ENCODE data around the gene RAP1GDS1. TPM values are rescaled to one million over a fixed set of nuclear protein-coding genes. Genes with fewer than 3 reads are reported as not detected.

Gene RAP1GDS1
- polyA plus RNA-seq, 4 donors: 11.3 to 22.8 (median 20.1) TPM

DNA sequence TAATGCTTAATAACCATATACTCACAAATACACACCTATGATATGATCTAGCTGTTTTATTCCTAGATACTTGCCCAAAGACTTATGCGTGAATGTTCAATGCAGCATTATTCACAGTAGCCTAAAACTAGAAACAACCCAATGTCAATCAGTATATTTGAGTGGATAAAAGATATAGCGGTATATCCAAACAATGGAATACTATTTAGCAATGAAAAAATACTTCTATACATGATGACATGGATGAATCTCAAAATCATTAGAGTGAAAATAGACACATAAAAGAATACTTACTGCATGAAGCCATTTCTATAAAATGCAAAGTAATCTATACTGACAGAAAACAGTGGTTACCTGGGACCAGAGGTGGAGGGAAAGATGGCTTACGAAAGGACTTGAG, 108.1 kb downstream of the RAP1GDS1 start:
- DNase-seq (no peak), FAIRE-seq (no peak)
- peaks cover 0 to 24% of the 10 kb centered on the region in 2 donors for H3K9me3 ChIP-seq (ENCODE audit: control insufficient read depth in 2 of 2, insufficient read depth in 1 of 2, low read depth in 1 of 2, low read length in 1 of 2)
- no peak overlapping the region for H3K27ac ChIP-seq (ENCODE audit: low read depth in 1 of 3, low read length in 2 of 3)
- H3K27me3 ChIP-seq (ENCODE audit: control insufficient read depth in 3 of 3, insufficient read depth in 3 of 3, low read length in 3 of 3): no peaks in the 10 kb centered on the region
- 96 to 99% (median 97%) methylated on average over 3 of the region's 3 CpGs for WGBS, 3 donors
- peaks cover 0 to 25% (median 2%) of the 10 kb centered on the region in 3 donors for H3K36me3 ChIP-seq (ENCODE audit: control insufficient read depth in 3 of 3, insufficient read depth in 2 of 3, low read depth in 1 of 3, low read length in 3 of 3)
- H3K4me1 ChIP-seq (ENCODE audit: control insufficient read depth in 3 of 3, insufficient read depth in 2 of 3, low read depth in 1 of 3, low read length in 2 of 3): no peaks in the 10 kb centered on the region
- H3K4me3 ChIP-seq (ENCODE audit: low read depth in 1 of 3, low read length in 3 of 3): no peak overlapping the region

DNA sequence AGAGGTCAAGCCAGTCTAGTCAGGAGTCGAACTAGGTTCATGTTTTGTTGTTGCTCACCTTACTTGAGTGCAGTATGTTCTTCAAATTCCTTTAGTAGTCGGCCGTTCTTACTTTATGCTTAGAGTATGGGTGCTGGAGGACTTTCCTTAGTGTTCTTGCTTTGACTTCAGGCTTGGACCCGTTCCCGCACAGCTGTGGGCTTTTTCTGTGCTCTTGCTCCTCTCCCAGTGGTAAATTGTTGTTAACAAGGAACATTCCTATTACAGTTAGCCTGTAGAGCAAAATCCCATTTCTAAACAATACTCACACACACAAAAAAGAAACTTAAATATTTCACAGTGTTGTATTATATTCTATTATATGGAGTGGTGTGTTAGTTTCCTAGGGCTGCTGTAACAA, 113.5 kb downstream of the RAP1GDS1 start:
- peaks cover 0 to 13% (median 0%) of the 10 kb centered on the region in 3 donors for H3K36me3 ChIP-seq (ENCODE audit: control insufficient read depth in 3 of 3, insufficient read depth in 2 of 3, low read depth in 1 of 3, low read length in 3 of 3)
- DNase-seq: no peak
- H3K27me3 ChIP-seq (ENCODE audit: control insufficient read depth in 3 of 3, insufficient read depth in 3 of 3, low read length in 3 of 3): no peaks in the 10 kb centered on the region
- no peak overlapping the region for H3K4me3 ChIP-seq (ENCODE audit: low read depth in 1 of 3, low read length in 3 of 3)
- no peaks in the 10 kb centered on the region for H3K4me1 ChIP-seq (ENCODE audit: control insufficient read depth in 3 of 3, insufficient read depth in 2 of 3, low read depth in 1 of 3, low read length in 2 of 3)
- H3K27ac ChIP-seq (ENCODE audit: low read depth in 1 of 3, low read length in 2 of 3): no peak overlapping the region
- no peaks in the 10 kb centered on the region for H3K9me3 ChIP-seq (ENCODE audit: control insufficient read depth in 2 of 2, insufficient read depth in 1 of 2, low read depth in 1 of 2, low read length in 1 of 2)
- no peak for FAIRE-seq
- 82 to 94% (median 87%) methylated on average over 5 of the region's 5 CpGs for WGBS, 3 donors

DNA sequence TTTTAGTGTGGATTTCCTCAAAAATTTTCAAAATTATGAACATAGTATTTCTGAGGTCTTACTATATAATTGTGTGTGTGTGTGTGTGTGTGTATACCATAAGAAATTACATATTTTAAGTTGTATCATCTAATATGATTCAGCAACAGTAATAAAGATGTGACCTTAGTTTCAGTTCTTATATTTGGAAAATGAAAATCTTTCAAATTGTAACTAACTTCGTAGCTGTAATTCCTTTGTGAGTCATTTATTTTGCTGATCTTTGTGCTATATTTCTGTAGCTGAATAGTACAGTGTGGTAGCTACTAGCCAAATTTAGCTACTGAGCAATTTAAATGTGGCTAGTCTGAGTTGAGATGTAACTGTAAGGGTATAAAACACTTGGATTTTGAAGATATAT, 116.4 kb downstream of the RAP1GDS1 start:
- FAIRE-seq (no peak), DNase-seq (no peak)
- H3K9me3 ChIP-seq (ENCODE audit: control insufficient read depth in 2 of 2, insufficient read depth in 1 of 2, low read depth in 1 of 2, low read length in 1 of 2): no peaks in the 10 kb centered on the region
- H3K36me3 ChIP-seq (ENCODE audit: control insufficient read depth in 3 of 3, insufficient read depth in 2 of 3, low read depth in 1 of 3, low read length in 3 of 3): peaks cover 0 to 2% (median 0%) of the 10 kb centered on the region in 3 donors
- 29 to 34% (median 33%) methylated on average over 1 of the region's 1 CpG for WGBS, 3 donors
- no peak overlapping the region for H3K27ac ChIP-seq (ENCODE audit: low read depth in 1 of 3, low read length in 2 of 3)
- no peak overlapping the region for H3K4me3 ChIP-seq (ENCODE audit: low read depth in 1 of 3, low read length in 3 of 3)
- peaks cover 0 to 2% (median 0%) of the 10 kb centered on the region in 3 donors for H3K4me1 ChIP-seq (ENCODE audit: control insufficient read depth in 3 of 3, insufficient read depth in 2 of 3, low read depth in 1 of 3, low read length in 2 of 3)
- no peaks in the 10 kb centered on the region for H3K27me3 ChIP-seq (ENCODE audit: control insufficient read depth in 3 of 3, insufficient read depth in 3 of 3, low read length in 3 of 3)

DNA sequence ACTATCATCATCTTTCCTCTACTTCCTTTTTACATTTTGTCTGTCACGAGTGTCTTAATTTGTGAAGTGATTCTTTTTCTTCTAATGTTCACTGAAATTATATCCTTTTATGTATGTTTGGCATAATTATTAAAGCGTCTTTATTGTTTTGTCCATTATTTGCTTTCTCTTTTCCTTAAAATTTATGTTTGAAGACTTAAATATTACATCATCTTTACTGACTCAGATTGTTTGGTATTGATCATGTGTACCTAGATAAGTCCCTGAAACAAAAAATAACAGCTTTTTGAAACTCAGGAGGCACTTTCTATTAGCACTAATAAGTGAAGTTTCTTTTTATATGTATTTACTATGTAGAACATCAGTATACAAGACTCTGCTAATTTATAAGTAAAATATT, 120.1 kb downstream of the RAP1GDS1 start:
- FAIRE-seq: no peak
- Histone ChIP-seq H3K27me3 (ENCODE audit: control insufficient read depth in 3 of 3, insufficient read depth in 3 of 3, low read length in 3 of 3) (no peaks in the 10 kb centered on the region), H3K4me1 (ENCODE audit: control insufficient read depth in 3 of 3, insufficient read depth in 2 of 3, low read depth in 1 of 3, low read length in 2 of 3) (peaks cover 0 to 2% (median 0%) of the 10 kb centered on the region in 3 donors), H3K27ac (ENCODE audit: low read depth in 1 of 3, low read length in 2 of 3) (no peak overlapping the region), H3K4me3 (ENCODE audit: low read depth in 1 of 3, low read length in 3 of 3) (no peak overlapping the region), H3K9me3 (ENCODE audit: control insufficient read depth in 2 of 2, insufficient read depth in 1 of 2, low read depth in 1 of 2, low read length in 1 of 2) (no peaks in the 10 kb centered on the region), H3K36me3 (ENCODE audit: control insufficient read depth in 3 of 3, insufficient read depth in 2 of 3, low read depth in 1 of 3, low read length in 3 of 3) (no peaks in the 10 kb centered on the region)
- WGBS, 3 donors: 92 to 97% (median 96%) methylated on average over 2 of the region's 2 CpGs
- DNase-seq: no peak

DNA sequence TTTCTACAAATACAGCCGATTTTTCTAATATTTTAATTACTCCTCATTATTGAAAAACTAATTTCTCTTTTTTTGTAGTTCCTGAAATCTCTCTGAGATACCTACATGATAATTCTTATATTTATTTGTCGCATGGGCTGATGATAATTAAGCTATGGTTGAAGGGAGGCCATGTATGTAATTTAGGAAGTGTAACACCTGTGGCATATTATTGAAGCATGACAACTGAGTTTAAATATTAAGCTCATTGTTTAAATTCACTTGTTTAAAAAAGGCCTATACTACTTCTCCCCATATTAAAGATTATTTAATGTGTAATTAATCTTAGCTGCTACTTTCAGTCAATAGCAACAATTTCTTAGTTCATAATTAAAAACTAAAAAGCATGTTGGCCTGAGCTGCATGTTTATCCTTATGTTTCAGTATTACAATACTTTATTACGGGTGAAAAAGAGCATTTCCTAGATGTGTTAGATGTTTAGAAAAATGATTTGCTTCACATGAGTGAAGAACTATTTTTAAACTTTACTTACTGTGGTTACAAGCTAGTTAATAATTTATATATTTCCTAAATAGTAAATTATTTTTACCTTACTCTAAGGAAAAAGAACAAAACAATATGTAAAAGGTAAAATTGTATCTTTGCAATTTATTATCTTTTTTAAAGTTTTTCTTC, 122.4 kb downstream of the RAP1GDS1 start:
- H3K36me3 ChIP-seq (ENCODE audit: control insufficient read depth in 3 of 3, insufficient read depth in 2 of 3, low read depth in 1 of 3, low read length in 3 of 3): no peaks in the 10 kb centered on the region
- 84 to 92% (median 90%) methylated on average over 3 of the region's 3 CpGs for WGBS, 3 donors
- no peaks in the 10 kb centered on the region for H3K9me3 ChIP-seq (ENCODE audit: control insufficient read depth in 2 of 2, insufficient read depth in 1 of 2, low read depth in 1 of 2, low read length in 1 of 2)
- DNase-seq (no peak), FAIRE-seq (peak; percentile 70)
- no peak overlapping the region for H3K4me3 ChIP-seq (ENCODE audit: low read depth in 1 of 3, low read length in 3 of 3)
- H3K4me1 ChIP-seq (ENCODE audit: control insufficient read depth in 3 of 3, insufficient read depth in 2 of 3, low read depth in 1 of 3, low read length in 2 of 3): peaks cover 0 to 2% (median 0%) of the 10 kb centered on the region in 3 donors
- H3K27me3 ChIP-seq (ENCODE audit: control insufficient read depth in 3 of 3, insufficient read depth in 3 of 3, low read length in 3 of 3): no peaks in the 10 kb centered on the region
- no peak overlapping the region for H3K27ac ChIP-seq (ENCODE audit: low read depth in 1 of 3, low read length in 2 of 3)

DNA sequence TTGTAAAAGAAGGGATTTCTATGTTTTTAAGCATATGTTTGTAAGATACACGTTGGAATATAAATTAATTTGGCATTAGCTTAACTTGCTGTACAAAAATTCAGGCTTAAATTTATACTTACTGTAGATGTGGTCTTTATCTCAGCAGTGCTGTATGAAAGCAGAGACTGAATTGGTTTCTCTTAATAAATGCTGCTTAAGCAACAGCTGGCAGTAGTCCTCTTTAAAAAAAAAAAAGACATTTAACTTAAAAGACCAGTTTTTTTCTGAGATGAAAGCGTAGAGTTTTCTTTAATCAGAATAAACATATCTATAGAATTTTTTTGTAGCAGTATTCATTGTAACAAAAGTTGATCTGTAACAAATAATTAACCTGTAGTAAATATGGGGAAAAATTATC, 124.6 kb downstream of the RAP1GDS1 start:
- no peak for FAIRE-seq
- WGBS, 3 donors: 85 to 95% (median 88%) methylated on average over 2 of the region's 2 CpGs

DNA sequence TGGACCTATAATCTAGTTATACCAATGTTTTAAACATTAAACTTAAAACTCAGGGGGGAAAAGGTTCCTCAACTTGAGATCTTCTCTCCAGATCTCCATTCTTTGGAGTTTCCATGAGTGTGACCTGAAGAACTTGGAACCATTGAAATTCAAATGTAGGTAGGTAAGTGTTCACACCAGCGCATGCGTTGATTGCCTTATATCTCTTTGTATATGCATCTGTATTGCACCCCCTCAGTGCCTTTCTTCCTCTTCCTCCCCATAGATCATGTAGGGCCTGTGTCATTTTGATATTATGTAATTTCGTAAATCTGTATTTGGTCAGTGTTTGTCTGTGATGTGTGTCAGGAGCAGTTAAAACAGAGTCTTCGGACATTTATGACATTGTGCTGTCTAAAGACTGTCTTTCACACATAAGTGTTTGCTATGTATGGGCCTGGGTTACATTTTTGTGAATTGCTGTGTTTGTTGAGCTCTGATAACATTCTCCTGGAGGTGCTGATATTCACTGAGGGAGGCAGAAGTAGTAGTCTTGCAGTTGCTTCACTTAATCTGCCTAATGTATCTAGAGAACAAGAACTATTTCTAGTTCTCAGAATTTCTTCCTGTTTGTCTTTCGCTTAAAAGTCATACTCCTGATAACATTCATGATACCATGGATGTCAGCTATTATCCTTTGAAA, 126.3 kb downstream of the RAP1GDS1 start:
- H3K4me3 ChIP-seq (ENCODE audit: low read depth in 1 of 3, low read length in 3 of 3): no peak overlapping the region
- H3K27ac ChIP-seq (ENCODE audit: low read depth in 1 of 3, low read length in 2 of 3): no peak overlapping the region
- H3K27me3 ChIP-seq (ENCODE audit: control insufficient read depth in 3 of 3, insufficient read depth in 3 of 3, low read length in 3 of 3): no peaks in the 10 kb centered on the region
- WGBS, 3 donors: 96 to 99% (median 98%) methylated on average over 5 of the region's 5 CpGs
- no peaks in the 10 kb centered on the region for H3K9me3 ChIP-seq (ENCODE audit: control insufficient read depth in 2 of 2, insufficient read depth in 1 of 2, low read depth in 1 of 2, low read length in 1 of 2)
- FAIRE-seq: no peak
- DNase-seq: no peak
- peaks cover 0 to 3% (median 0%) of the 10 kb centered on the region in 3 donors for H3K36me3 ChIP-seq (ENCODE audit: control insufficient read depth in 3 of 3, insufficient read depth in 2 of 3, low read depth in 1 of 3, low read length in 3 of 3)
- H3K4me1 ChIP-seq (ENCODE audit: control insufficient read depth in 3 of 3, insufficient read depth in 2 of 3, low read depth in 1 of 3, low read length in 2 of 3): no peaks in the 10 kb centered on the region

More for the DNA sequence above, 124.6 kb downstream of the RAP1GDS1 start:
- H3K36me3 ChIP-seq (ENCODE audit: control insufficient read depth in 3 of 3, insufficient read depth in 2 of 3, low read depth in 1 of 3, low read length in 3 of 3): no peaks in the 10 kb centered on the region
- H3K4me3 ChIP-seq (ENCODE audit: low read depth in 1 of 3, low read length in 3 of 3): no peak overlapping the region
- H3K27ac ChIP-seq (ENCODE audit: low read depth in 1 of 3, low read length in 2 of 3): no peak overlapping the region
- H3K4me1 ChIP-seq (ENCODE audit: control insufficient read depth in 3 of 3, insufficient read depth in 2 of 3, low read depth in 1 of 3, low read length in 2 of 3): no peaks in the 10 kb centered on the region
- no peaks in the 10 kb centered on the region for H3K27me3 ChIP-seq (ENCODE audit: control insufficient read depth in 3 of 3, insufficient read depth in 3 of 3, low read length in 3 of 3)
- DNase-seq: no peak
- H3K9me3 ChIP-seq (ENCODE audit: control insufficient read depth in 2 of 2, insufficient read depth in 1 of 2, low read depth in 1 of 2, low read length in 1 of 2): no peaks in the 10 kb centered on the region

DNA sequence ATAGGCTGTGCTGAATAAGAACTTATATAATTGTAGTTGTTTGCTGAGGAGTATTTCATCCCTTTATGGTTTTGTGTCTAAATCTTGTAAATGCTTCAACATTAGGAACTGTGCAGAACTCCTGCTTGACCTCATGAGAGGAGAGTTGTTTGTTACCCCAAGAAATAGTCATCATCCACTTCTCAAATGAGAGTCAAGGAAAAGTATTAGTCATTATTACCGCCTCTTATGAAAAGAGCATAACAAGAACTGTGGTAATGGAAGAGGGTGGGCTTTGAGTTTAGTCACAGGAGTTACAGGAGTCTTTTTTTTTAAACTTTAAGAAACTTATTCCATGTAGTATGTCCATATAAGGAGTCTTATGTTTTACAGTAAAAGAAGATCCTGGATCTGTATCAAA, 132.9 kb downstream of the RAP1GDS1 start:
- H3K27ac ChIP-seq (ENCODE audit: low read depth in 1 of 3, low read length in 2 of 3): no peak overlapping the region
- no peaks in the 10 kb centered on the region for H3K9me3 ChIP-seq (ENCODE audit: control insufficient read depth in 2 of 2, insufficient read depth in 1 of 2, low read depth in 1 of 2, low read length in 1 of 2)
- FAIRE-seq (no peak), DNase-seq (no peak)
- 94 to 96% (median 94%) methylated on average over 1 of the region's 1 CpG for whole genome bisulfite sequencing, 3 donors
- H3K36me3 ChIP-seq (ENCODE audit: control insufficient read depth in 3 of 3, insufficient read depth in 2 of 3, low read depth in 1 of 3, low read length in 3 of 3): peaks cover 0 to 4% (median 0%) of the 10 kb centered on the region in 3 donors
- H3K27me3 ChIP-seq (ENCODE audit: control insufficient read depth in 3 of 3, insufficient read depth in 3 of 3, low read length in 3 of 3): no peaks in the 10 kb centered on the region
- no peaks in the 10 kb centered on the region for H3K4me1 ChIP-seq (ENCODE audit: control insufficient read depth in 3 of 3, insufficient read depth in 2 of 3, low read depth in 1 of 3, low read length in 2 of 3)
- H3K4me3 ChIP-seq (ENCODE audit: low read depth in 1 of 3, low read length in 3 of 3): no peak overlapping the region
